Gastrocnemius medialis (tissue), 4 donors: Measurements from ENCODE around the gene SERPINE1. TPM values are rescaled to one million over a fixed set of nuclear protein-coding genes. Genes with fewer than 3 reads are reported as not detected.

Experiments
- ATAC-seq, 2 donors: fragments of 150-250 bp; one replicate each; pipeline ENCODE4 v1.9.1; 2016
- DNase-seq, 2 donors: peaks; one replicate each; pipeline ENCODE4 v3.0.0-alpha.2; 2019
- H3K27ac ChIP-seq, 4 donors: fragments of 200-600 bp; sonication (generic); 1 replicate in 1 of 4; 2 replicates in 3 of 4; pipeline ENCODE4 v1.5.1; 2016 to 2018; ENCODE audit warnings: mild to moderate bottlenecking in 2 of 4, moderate library complexity in 1 of 4
- H3K27me3 ChIP-seq, 3 donors: fragments of 200-600 bp; sonication (generic) in 2 of 3; 1 replicate in 1 of 3; 2 replicates in 2 of 3; pipeline versions ENCODE4 v1.5.1 to v1.6.0; 2016 to 2019; ENCODE audit warnings: mild to moderate bottlenecking in 1 of 3, moderate library complexity in 1 of 3
- H3K36me3 ChIP-seq, 2 donors: fragments of 200-600 bp; sonication (generic) in 1 of 2; one replicate each; pipeline ENCODE4 v1.5.1; 2017 to 2018
- H3K4me1 ChIP-seq, 2 donors: fragments of 200-600 bp; sonication (generic) in 1 of 2; one replicate each; pipeline ENCODE4 v1.5.1; 2016 to 2017; ENCODE audit warnings: mild to moderate bottlenecking in 2 of 2
- H3K4me3 ChIP-seq, 4 donors: fragments of 200-600 bp; sonication (generic) in 3 of 4; 1 replicate in 1 of 4; 2 replicates in 3 of 4; pipeline ENCODE4 v1.5.1; 2016 to 2019; ENCODE audit warnings: mild to moderate bottlenecking in 2 of 4
- H3K9me3 ChIP-seq, 3 donors: fragments of 200-600 bp; sonication (generic) in 2 of 3; 1 replicate in 1 of 3; 2 replicates in 2 of 3; pipeline ENCODE4 v1.5.1; 2016 to 2019
- CTCF ChIP-seq, 5 experiments: fragments of 450-650 bp in 3 of 5; fragments of 200-600 bp in 2 of 5; sonication (generic) in 2 of 5; IDR thresholded peaks in 4 of 5; conservative IDR thresholded peaks in 1 of 5; 1 replicate in 4 of 5; 2 replicates in 1 of 5; pipeline ENCODE4 v1.5.1; 2016 to 2019; ENCODE audit warnings: antibody characterized with exemption in 5 of 5, mild to moderate bottlenecking in 3 of 5, moderate library complexity in 3 of 5
- POLR2A ChIP-seq, 2 donors: fragments of 450-650 bp; IDR thresholded peaks; one replicate each; pipeline ENCODE4 v1.6.1; 2017; ENCODE audit warnings: antibody characterized with exemption in 2 of 2, mild to moderate bottlenecking in 2 of 2, moderate library complexity in 2 of 2
- in situ Hi-C, 4 donors: fragments of 200-750 bp; cut with MboI; loops; one replicate each; pipeline versions ENCODE4 v1.15.0 to v1.8.0; 2017; ENCODE audit warnings: low sequenced_read_pairs in 4 of 4
- intact Hi-C: fragments of 100-400 bp; cut with DNase I; formaldehyde crosslinking; loops from one replicate; pipeline ENCODE4 v1.15.1; 2023; ENCODE audit warnings: low total_unique reads
- total RNA-seq, 4 donors: library from RNA; depleted of rRNA; stranded (reverse); fragments of >200 nt; gene quantifications; one replicate each; pipeline versions ENCODE4 v1.1.0 to v1.2.3, GENCODE V29; 2016

The SERPINE1 gene
- total RNA-seq, 4 donors from 2014 or later, result 5.9 to 21.7 (median 12.3) TPM

- H3K9me3 ChIP-seq, result no peaks in the 10 kb centered on the region
- ATAC-seq (no peak), DNase-seq (no peak)
- peaks cover 0 to 10% of the 10 kb centered on the region in 2 donors for H3K36me3 ChIP-seq
- peak overlapping the region; percentile 34 to 40 (median 34) for H3K4me3 ChIP-seq
- peaks cover 60 to 72% (median 62%) of the 10 kb centered on the region in 3 donors for H3K27me3 ChIP-seq
- intact Hi-C loops, result no loop called here
- TF ChIP-seq CTCF (IDR thresholded peaks at IDR 0.05 in 4 of 5, conservative IDR thresholded peaks at IDR 0.05 in 1 of 5), result no peak
- no peak for TF ChIP-seq POLR2A (IDR thresholded peaks at IDR 0.05)
- peaks cover 12 to 18% of the 10 kb centered on the region in 2 donors for H3K4me1 ChIP-seq
- in situ Hi-C loops, result no loop called here
- no peak overlapping the region for H3K27ac ChIP-seq
Measured at GRCh38 chr7:101163279-101164070, 36.6 kb downstream of the SERPINE1 start.

- H3K27ac ChIP-seq, result no peak overlapping the region
- no peaks in the 10 kb centered on the region for H3K9me3 ChIP-seq
- peaks cover 12 to 18% of the 10 kb centered on the region in 2 donors for H3K4me1 ChIP-seq
- in situ Hi-C loops, result no loop called here
- intact Hi-C loops, result no loop called here
- H3K4me3 ChIP-seq, result peak overlapping the region in 3 of 4 donors; percentile 34 to 40 (median 34)
- DNase-seq (no peak), ATAC-seq (no peak)
- TF ChIP-seq CTCF (IDR thresholded peaks at IDR 0.05 in 4 of 5, conservative IDR thresholded peaks at IDR 0.05 in 1 of 5) (no peak), POLR2A (IDR thresholded peaks at IDR 0.05) (no peak)
- H3K27me3 ChIP-seq, result peaks cover 67 to 79% (median 70%) of the 10 kb centered on the region in 3 donors
- H3K36me3 ChIP-seq, result peaks cover 0 to 2% of the 10 kb centered on the region in 2 donors
Measured at GRCh38 chr7:101164071-101164840, 37.4 kb downstream of the SERPINE1 start.

GRCh38 chr7:101165075-101165957 lies 38.4 kb downstream of the SERPINE1 start, which contains the start of gene VGF:
Gene VGF, minus strand, starts transcription at chr7:101165569. Its CDS starts 726 bp downstream, at chr7:101164843.
- ATAC-seq (peak; percentile 72 to 77), DNase-seq (peak; percentile 49 to 76)
- no peak for TF ChIP-seq CTCF (IDR thresholded peaks at IDR 0.05 in 4 of 5, conservative IDR thresholded peaks at IDR 0.05 in 1 of 5)
- intact Hi-C loops, result loop anchor here (1.0 kb wide), 1 partner anchor 11 kb away; the partner anchor contains the start of gene AP1S1
- H3K4me1 ChIP-seq, result peaks cover 18 to 27% of the 10 kb centered on the region in 2 donors
- H3K4me3 ChIP-seq, result peak within 1 kb of the TSS in 2 of 4 donors; percentile 4 to 36
- in situ Hi-C loops, result no loop called here
- H3K9me3 ChIP-seq, result no peaks in the 10 kb centered on the region
- H3K27me3 ChIP-seq, result peaks cover 77 to 90% (median 81%) of the 10 kb centered on the region in 3 donors
- H3K36me3 ChIP-seq, result no peaks in the 10 kb centered on the region
- no peak within 1 kb of the TSS for H3K27ac ChIP-seq

GRCh38 chr7:101165958-101166647 lies 39.2 kb downstream of the SERPINE1 start:
- H3K27me3 ChIP-seq, result peaks cover 84 to 94% (median 89%) of the 10 kb centered on the region in 3 donors
- intact Hi-C loops, result loop anchor here (1.0 kb wide), 1 partner anchor 12 kb away; the partner anchor contains the start of gene AP1S1
- no peaks in the 10 kb centered on the region for H3K36me3 ChIP-seq
- no peak for ATAC-seq
- peaks cover 18 to 27% of the 10 kb centered on the region in 2 donors for H3K4me1 ChIP-seq
- in situ Hi-C loops, result no loop called here
- TF ChIP-seq POLR2A (IDR thresholded peaks at IDR 0.05) (no peak), CTCF (IDR thresholded peaks at IDR 0.05 in 4 of 5, conservative IDR thresholded peaks at IDR 0.05 in 1 of 5) (no peak)
- H3K4me3 ChIP-seq, result peak overlapping the region in 1 of 4 donors; percentile 4
- DNase-seq, result no peak
- no peaks in the 10 kb centered on the region for H3K9me3 ChIP-seq
- H3K27ac ChIP-seq, result no peak overlapping the region
